GM23248 (cell line): Measurements from ENCODE around the gene LMO3. TPM values are rescaled to one million over a fixed set of nuclear protein-coding genes. Genes with fewer than 3 reads are reported as not detected.

ENCODE experiments used
- DNase-seq: peaks from one replicate; pipeline ENCODE4 v3.0.0-alpha.2; 2015
- H2AFZ ChIP-seq: fragments of 200-600 bp; sonication (generic); 2 replicates; pipeline ENCODE4 v1.6.1; 2016; ENCODE audit warnings: antibody characterized with exemption
- H3F3A ChIP-seq: fragments of 200-600 bp; sonication (generic); 2 replicates; pipeline ENCODE4 v1.6.1; 2016; ENCODE audit warnings: mild to moderate bottlenecking, antibody characterized with exemption, mixed run types; ENCODE audit not compliant: insufficient read depth
- H3K27ac ChIP-seq: fragments of 200-600 bp; sonication (generic); 2 replicates; pipeline ENCODE4 v1.5.1; 2016; ENCODE audit warnings: mild to moderate bottlenecking
- H3K27me3 ChIP-seq: fragments of 200-600 bp; sonication (generic); replicated peaks from 2 replicates; pipeline ENCODE4 v1.6.1; 2016; ENCODE audit warnings: mild to moderate bottlenecking; ENCODE audit not compliant: insufficient read depth
- H3K36me3 ChIP-seq: fragments of 200-600 bp; sonication (generic); 2 replicates; pipeline ENCODE4 v1.6.1; 2016; ENCODE audit warnings: low read depth, mild to moderate bottlenecking
- H3K4me1 ChIP-seq: fragments of 200-600 bp; sonication (generic); 2 replicates; pipeline ENCODE4 v1.6.1; 2016; ENCODE audit warnings: mild to moderate bottlenecking; ENCODE audit not compliant: insufficient read depth
- H3K4me2 ChIP-seq: fragments of 200-600 bp; sonication (generic); one replicate; pipeline ENCODE4 v1.6.1; 2016; ENCODE audit warnings: mild to moderate bottlenecking; ENCODE audit not compliant: unreplicated experiment
- H3K4me3 ChIP-seq: fragments of 200-600 bp; sonication (generic); 2 replicates; pipeline ENCODE4 v1.5.1; 2016; ENCODE audit warnings: mild to moderate bottlenecking
- H3K79me2 ChIP-seq: fragments of 200-600 bp; sonication (generic); 2 replicates; pipeline ENCODE4 v1.6.1; 2016; ENCODE audit warnings: mild to moderate bottlenecking; ENCODE audit not compliant: insufficient read depth
- H3K9ac ChIP-seq: fragments of 200-600 bp; sonication (generic); 2 replicates; pipeline ENCODE4 v1.6.1; 2016; ENCODE audit warnings: mild to moderate bottlenecking
- H3K9me2 ChIP-seq: fragments of 200-600 bp; sonication (generic); 2 replicates; pipeline ENCODE4 v1.6.1; 2016; ENCODE audit warnings: mixed run types, mild to moderate bottlenecking, moderate library complexity; ENCODE audit not compliant: insufficient read depth
- H3K9me3 ChIP-seq: fragments of 200-600 bp; sonication (generic); one replicate; pipeline ENCODE4 v1.6.1; 2017; ENCODE audit warnings: low read depth
- H4K20me1 ChIP-seq: fragments of 200-600 bp; sonication (generic); 2 replicates; pipeline ENCODE4 v1.6.0; 2016; ENCODE audit not compliant: insufficient read depth
- EZH2 ChIP-seq: fragments of 200-600 bp; sonication (generic); IDR thresholded peaks from 2 replicates; pipeline ENCODE4 v1.6.1; 2018; ENCODE audit warnings: antibody characterized with exemption, mild to moderate bottlenecking; ENCODE audit not compliant: insufficient read depth, poor library complexity, severe bottlenecking
- EZH2phosphoT487 ChIP-seq: fragments of 200-600 bp; sonication (generic); IDR thresholded peaks from 2 replicates; pipeline ENCODE4 v1.6.1; 2018; ENCODE audit warnings: antibody characterized with exemption, moderate library complexity, mild to moderate bottlenecking, low read depth; ENCODE audit not compliant: insufficient read depth
- WGBS, 2 experiments: methylation state at CpG; one replicate each; pipeline ENCODE4 v1.1.6; 2015 to 2017; ENCODE audit warnings: low lambda C conversion rate in 2 of 2, low coverage in 1 of 2; ENCODE audit errors: missing lambda C conversion rate in 2 of 2; 5-methylcytosine and 5-hydroxymethylcytosine counted together
- in situ Hi-C: fragments of 300-500 bp; cut with MboI; formaldehyde crosslinking; loops from 2 replicates; pipeline ENCODE4 v1.15.0; 2020
- polyA plus RNA-seq: library from polyadenylated mRNA; unstranded; fragments of >200 nt; fragmentation: Nextera tagmentation; extraction: Ambion mirVana; gene quantifications from 2 replicates; pipeline ENCODE4 v1.2.1, GENCODE V29; 2016
- total RNA-seq: library from RNA; depleted of rRNA; stranded (reverse); fragments of >200 nt; shearing (Covaris generic); gene quantifications from 2 replicates; pipeline ENCODE4 v1.2.3, GENCODE V29; 2014

Gene LMO3
- total and polyA plus RNA-seq, 2 experiments from 2014 or later: 0.38 TPM; not detected in 1

DNA sequence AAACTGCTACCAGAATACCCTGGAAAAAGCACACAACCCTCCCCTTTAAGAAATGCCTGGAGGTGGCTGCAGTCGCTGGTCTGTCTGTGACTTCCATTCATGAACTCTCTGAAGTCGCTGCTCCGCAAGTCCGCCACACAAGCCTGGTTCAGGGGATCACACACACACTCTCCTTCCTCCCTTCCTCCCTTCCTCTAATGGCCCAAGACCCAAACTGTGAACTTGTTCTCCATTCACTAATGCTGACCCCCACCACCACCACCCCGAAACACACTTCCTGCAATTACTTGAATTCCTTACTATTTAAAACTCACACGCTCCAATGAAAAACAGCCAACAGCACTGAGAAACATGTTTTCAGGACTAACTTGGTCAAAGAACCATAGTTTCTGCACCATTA lies 1.0 kb upstream of the LMO3 start:
- DNase-seq: no peak
- TF ChIP-seq EZH2phosphoT487: no peak
- TF ChIP-seq EZH2: no peak
- no peak overlapping the region; the same call in 1 of the 2 replicates for H3K4me3 ChIP-seq
- no peak overlapping the region for H3K27ac ChIP-seq
- H3K27me3 ChIP-seq: no peaks in the 10 kb centered on the region
- H3K9me3 ChIP-seq: no peaks in the 10 kb centered on the region
- H3K4me1 ChIP-seq: 0 out of 2 replicates have a peak, but pooled peaks cover 5% of the 10 kb centered on the region
- H3F3A ChIP-seq: 0 out of 2 replicates have a peak, but pooled peaks cover 5% of the 10 kb centered on the region
- in situ Hi-C loops: no loop called here
- no peaks in the 10 kb centered on the region for H3K79me2 ChIP-seq
- no peak overlapping the region for H3K9ac ChIP-seq
- WGBS, 2 experiments: 93 to 94% methylated on average over 6 of the region's 6 CpGs
- peak overlapping the region; percentile 99 for H3K4me2 ChIP-seq
- H3K9me2 ChIP-seq: no peaks in the 10 kb centered on the region
- H3K36me3 ChIP-seq: no peaks in the 10 kb centered on the region
- peak overlapping the region; percentile 90; the same call in 1 of the 2 replicates for H2AFZ ChIP-seq
- H4K20me1 ChIP-seq: no peaks in the 10 kb centered on the region

DNA sequence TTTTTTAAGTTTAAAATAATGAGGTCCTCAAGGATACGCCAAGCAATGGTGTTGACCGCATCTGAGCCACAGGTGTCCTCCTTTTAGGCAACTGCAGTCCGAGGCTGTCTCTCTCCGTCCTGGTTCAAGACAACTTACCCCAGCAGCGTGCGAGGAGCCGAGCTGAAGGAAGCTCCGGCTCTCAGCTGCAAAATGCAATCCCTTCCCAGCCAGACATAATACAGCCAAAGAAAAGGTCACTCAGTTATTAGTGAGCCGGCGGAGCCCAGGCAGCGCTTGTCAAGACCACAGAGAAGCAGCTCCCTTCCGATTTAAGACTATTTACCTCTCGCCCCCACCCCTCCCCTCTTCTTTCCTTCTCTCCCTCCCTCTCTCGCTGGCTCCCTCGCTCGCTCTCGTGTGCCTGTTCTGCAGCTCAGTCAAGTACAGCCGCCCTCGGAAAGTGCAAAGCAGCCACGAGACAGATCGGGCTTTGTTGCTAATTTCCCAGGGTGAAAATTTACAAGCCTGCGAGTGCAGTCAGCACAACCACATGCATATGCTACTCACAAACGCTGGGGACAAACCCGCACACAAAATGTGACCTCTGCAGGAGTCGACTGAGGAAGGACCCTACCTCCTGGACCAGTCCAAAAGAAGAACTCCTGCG lies 363 bp upstream of the LMO3 start:
- Histone ChIP-seq H3K36me3 (no peaks in the 10 kb centered on the region), H3K4me2 (peak overlapping the region; percentile 99), H3K79me2 (no peaks in the 10 kb centered on the region), H3K9me2 (no peaks in the 10 kb centered on the region), H3K9ac (peak overlapping the region; percentile 53), H3K4me3 (peak overlapping the region; percentile 83), H2AFZ (peak overlapping the region; percentile 90), H3K27ac (no peak overlapping the region), H3F3A (0 out of 2 replicates have a peak, but pooled peaks cover 5% of the 10 kb centered on the region), H4K20me1 (no peaks in the 10 kb centered on the region), H3K27me3 (no peaks in the 10 kb centered on the region), H3K9me3 (no peaks in the 10 kb centered on the region), H3K4me1 (0 out of 2 replicates have a peak, but pooled peaks cover 5% of the 10 kb centered on the region)
- DNase-seq: peak; percentile 68
- TF ChIP-seq EZH2phosphoT487 (no peak), EZH2 (no peak)
- in situ Hi-C loops: no loop called here
- WGBS, 2 experiments: 4 to 5% methylated on average over 25 to 26 of the region's 26 CpGs

DNA sequence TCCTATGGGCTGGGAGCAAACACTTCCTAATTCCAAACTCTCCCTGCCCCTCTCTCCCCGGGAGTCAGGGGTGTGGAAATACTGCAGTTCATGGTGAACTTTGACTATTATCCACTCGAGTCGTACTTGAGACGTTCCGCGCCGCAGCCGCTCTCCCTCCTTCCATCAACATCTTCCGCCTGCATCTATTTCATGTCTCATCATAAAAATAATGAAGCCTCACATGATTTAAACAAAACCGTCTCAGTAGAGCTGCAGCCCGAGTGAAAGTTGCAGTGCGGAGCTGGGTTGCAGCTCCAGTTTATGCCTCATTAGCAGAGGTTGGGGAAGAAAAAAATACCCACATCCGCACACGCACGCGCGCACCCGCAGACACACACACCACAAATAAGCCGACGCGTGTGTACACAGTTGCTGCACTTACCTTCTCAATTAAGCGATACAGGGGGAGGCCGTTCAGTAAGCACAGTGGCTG lies 283 bp downstream of the LMO3 start:
- H3K4me3 ChIP-seq: peak overlapping the region; percentile 83
- no peaks in the 10 kb centered on the region for H3K9me3 ChIP-seq
- H3K36me3 ChIP-seq: no peaks in the 10 kb centered on the region
- H3F3A ChIP-seq: 0 out of 2 replicates have a peak, but pooled peaks cover 5% of the 10 kb centered on the region
- H3K9ac ChIP-seq: peak overlapping the region; percentile 53
- in situ Hi-C loops: no loop called here
- no peaks in the 10 kb centered on the region for H4K20me1 ChIP-seq
- H2AFZ ChIP-seq: peak overlapping the region; percentile 90
- TF ChIP-seq EZH2phosphoT487 (no peak), EZH2 (no peak)
- DNase-seq: peak; percentile 50
- no peak overlapping the region for H3K27ac ChIP-seq
- peak overlapping the region; percentile 99 for H3K4me2 ChIP-seq
- no peaks in the 10 kb centered on the region for H3K79me2 ChIP-seq
- H3K4me1 ChIP-seq: 0 out of 2 replicates have a peak, but pooled peaks cover 5% of the 10 kb centered on the region
- WGBS, 2 experiments: 1 to 2% methylated on average over 23 of the region's 23 CpGs
- H3K27me3 ChIP-seq: no peaks in the 10 kb centered on the region
- H3K9me2 ChIP-seq: no peaks in the 10 kb centered on the region

DNA sequence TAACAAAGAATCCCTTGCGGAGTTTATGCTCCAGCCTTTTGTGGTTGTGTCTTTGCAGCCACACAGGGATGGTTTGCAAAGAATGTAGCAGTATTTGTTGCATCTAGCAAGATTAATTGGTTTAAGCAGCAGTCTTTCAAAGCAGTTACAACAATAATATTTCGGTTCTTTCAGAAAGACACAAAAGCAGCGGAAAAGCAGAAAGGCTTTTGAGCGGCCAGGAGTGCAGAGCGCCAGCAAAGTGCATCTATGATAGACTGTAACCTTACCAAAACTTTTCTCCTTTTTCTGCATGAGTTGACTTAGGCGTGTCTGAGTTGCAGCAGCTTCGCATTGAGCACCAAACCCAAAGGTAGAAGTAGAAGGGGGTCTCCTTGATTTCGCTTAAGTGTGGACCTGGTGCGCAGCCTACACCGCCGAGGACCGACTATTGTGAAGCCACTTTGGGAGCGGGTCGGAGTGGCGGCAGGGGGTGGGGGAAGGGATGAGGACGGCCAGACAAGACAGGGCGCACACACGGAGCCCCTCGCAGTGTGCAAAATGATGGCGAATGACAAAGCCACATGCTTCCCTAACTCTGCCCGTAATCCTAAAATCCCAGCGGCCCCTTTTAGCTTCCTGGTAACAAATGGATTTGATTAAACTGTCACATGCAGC lies 1.2 kb downstream of the LMO3 start:
- Histone ChIP-seq H3K4me2 (no peak overlapping the region), H3K9me3 (no peaks in the 10 kb centered on the region), H3K27ac (no peak overlapping the region), H3K9me2 (no peaks in the 10 kb centered on the region), H4K20me1 (no peaks in the 10 kb centered on the region), H3K4me3 (peak overlapping the region; percentile 31; the same call in 1 of the 2 replicates), H3K27me3 (no peaks in the 10 kb centered on the region), H2AFZ (no peak overlapping the region), H3K36me3 (no peaks in the 10 kb centered on the region), H3K9ac (no peak overlapping the region), H3K79me2 (no peaks in the 10 kb centered on the region), H3F3A (0 out of 2 replicates have a peak, but pooled peaks cover 5% of the 10 kb centered on the region), H3K4me1 (0 out of 2 replicates have a peak, but pooled peaks cover 5% of the 10 kb centered on the region)
- TF ChIP-seq EZH2 (no peak), EZH2phosphoT487 (no peak)
- in situ Hi-C loops: no loop called here
- no peak for DNase-seq
- WGBS, 2 experiments: 38 to 39% methylated on average over 21 to 22 of the region's 22 CpGs
